SK-N-SH (cell line): ENCODE measurements around the gene LIPA.

Experiments
- FOXJ3 ChIP-seq: sonication (generic); formaldehyde crosslinking; IDR thresholded peaks from 2 replicates; pipeline ENCODE4 v1.5.1; 2020; ENCODE audit warnings: mild to moderate bottlenecking, missing genetic modification reagents
- FOXM1 ChIP-seq: IDR thresholded peaks from 2 replicates; pipeline ENCODE4 v1.4.0; 2012; ENCODE audit warnings: low read depth, mild to moderate bottlenecking
- GABPA ChIP-seq: IDR thresholded peaks from 2 replicates; pipeline ENCODE4 v1.4.0; 2012; ENCODE audit warnings: low read depth, mild to moderate bottlenecking
- GATA2 ChIP-seq: sonication (generic); formaldehyde crosslinking; IDR thresholded peaks from 2 replicates; pipeline ENCODE4 v1.5.0; 2020; ENCODE audit warnings: mild to moderate bottlenecking, missing genetic modification reagents
- JUND ChIP-seq: IDR thresholded peaks from 2 replicates; pipeline ENCODE4 v1.4.0; 2012
- MXI1 ChIP-seq: IDR thresholded peaks from 2 replicates; pipeline ENCODE4 v1.6.1; 2012; ENCODE audit warnings: mild to moderate bottlenecking, low read depth, low read length, improper control_type of control experiment
- POLR2AphosphoS5 ChIP-seq: IDR thresholded peaks from 2 replicates; pipeline ENCODE4 v1.6.1; 2012; ENCODE audit warnings: low read depth, low read length
- RAD21 ChIP-seq: IDR thresholded peaks from 2 replicates; pipeline ENCODE4 v1.6.1; 2012; ENCODE audit warnings: mild to moderate bottlenecking, low read length
- RCOR1 ChIP-seq: fragments of 150-350 bp; IDR thresholded peaks from 2 replicates; pipeline ENCODE4 v1.6.1; 2017; ENCODE audit warnings: antibody characterized with exemption, low read length
- SIN3A ChIP-seq: IDR thresholded peaks from 2 replicates; pipeline ENCODE4 v1.6.1; 2012; ENCODE audit warnings: low read depth, mild to moderate bottlenecking, low read length, moderate library complexity, borderline replicate concordance
- YY1 ChIP-seq: IDR thresholded peaks from 2 replicates; pipeline ENCODE4 v1.4.0; 2012; ENCODE audit warnings: low read depth, mild to moderate bottlenecking
- ZBTB33 ChIP-seq: IDR thresholded peaks from 2 replicates; pipeline ENCODE4 v1.4.0; 2012; ENCODE audit warnings: low read depth, borderline replicate concordance
- TF ChIP-seq, protein P1 (sequence below): IDR thresholded peaks from 2 replicates; pipeline ENCODE4 v1.4.0; 2012; ENCODE audit warnings: low read depth, borderline replicate concordance
- TF ChIP-seq, protein P2 (sequence below): fragments of 200-600 bp; sonication (generic); IDR thresholded peaks from 2 replicates; pipeline ENCODE4 v1.6.1; 2017; ENCODE audit warnings: antibody characterized with exemption, mild to moderate bottlenecking, moderate library complexity

DNA sequence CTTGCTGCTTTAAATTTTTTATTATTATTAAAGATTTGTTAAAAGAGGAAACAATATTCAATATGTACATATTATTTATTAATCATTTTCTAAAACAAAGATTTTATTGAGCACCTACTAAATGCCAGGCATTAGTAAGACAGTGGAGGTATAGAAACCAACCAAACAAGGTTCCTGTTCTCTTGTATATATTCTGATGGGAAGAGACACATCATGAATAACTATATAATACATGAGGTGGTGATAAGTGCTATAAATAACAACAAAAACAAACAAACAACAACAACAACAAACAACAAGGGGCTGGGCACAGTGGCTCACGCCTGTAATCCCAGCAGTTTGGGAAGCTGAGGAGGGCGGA, 630 bp upstream of the LIPA start:
- no peak for TF ChIP-seq RAD21
- TF ChIP-seq, protein P1, sequence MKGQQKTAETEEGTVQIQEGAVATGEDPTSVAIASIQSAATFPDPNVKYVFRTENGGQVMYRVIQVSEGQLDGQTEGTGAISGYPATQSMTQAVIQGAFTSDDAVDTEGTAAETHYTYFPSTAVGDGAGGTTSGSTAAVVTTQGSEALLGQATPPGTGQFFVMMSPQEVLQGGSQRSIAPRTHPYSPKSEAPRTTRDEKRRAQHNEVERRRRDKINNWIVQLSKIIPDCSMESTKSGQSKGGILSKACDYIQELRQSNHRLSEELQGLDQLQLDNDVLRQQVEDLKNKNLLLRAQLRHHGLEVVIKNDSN, result no peak
- no peak for TF ChIP-seq MXI1
- TF ChIP-seq GABPA, result no peak
- TF ChIP-seq, protein P2, sequence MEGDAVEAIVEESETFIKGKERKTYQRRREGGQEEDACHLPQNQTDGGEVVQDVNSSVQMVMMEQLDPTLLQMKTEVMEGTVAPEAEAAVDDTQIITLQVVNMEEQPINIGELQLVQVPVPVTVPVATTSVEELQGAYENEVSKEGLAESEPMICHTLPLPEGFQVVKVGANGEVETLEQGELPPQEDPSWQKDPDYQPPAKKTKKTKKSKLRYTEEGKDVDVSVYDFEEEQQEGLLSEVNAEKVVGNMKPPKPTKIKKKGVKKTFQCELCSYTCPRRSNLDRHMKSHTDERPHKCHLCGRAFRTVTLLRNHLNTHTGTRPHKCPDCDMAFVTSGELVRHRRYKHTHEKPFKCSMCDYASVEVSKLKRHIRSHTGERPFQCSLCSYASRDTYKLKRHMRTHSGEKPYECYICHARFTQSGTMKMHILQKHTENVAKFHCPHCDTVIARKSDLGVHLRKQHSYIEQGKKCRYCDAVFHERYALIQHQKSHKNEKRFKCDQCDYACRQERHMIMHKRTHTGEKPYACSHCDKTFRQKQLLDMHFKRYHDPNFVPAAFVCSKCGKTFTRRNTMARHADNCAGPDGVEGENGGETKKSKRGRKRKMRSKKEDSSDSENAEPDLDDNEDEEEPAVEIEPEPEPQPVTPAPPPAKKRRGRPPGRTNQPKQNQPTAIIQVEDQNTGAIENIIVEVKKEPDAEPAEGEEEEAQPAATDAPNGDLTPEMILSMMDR, result no peak
- TF ChIP-seq YY1, result no peak
- no peak for TF ChIP-seq ZBTB33
- no peak for TF ChIP-seq FOXM1
- TF ChIP-seq JUND, result no peak
- TF ChIP-seq RCOR1, result no peak
- TF ChIP-seq GATA2 (CRISPR knock-in tag), result no peak
- TF ChIP-seq SIN3A, result no peak
- no peak for TF ChIP-seq FOXJ3
- no peak for TF ChIP-seq POLR2AphosphoS5
